ENCODE measurements around the gene PLA2G4E.

GRCh38 chr15:42064271-42064670 lies 43.4 kb upstream of the PLA2G4E start:
- TF ChIP-seq CTCF (CRISPR knock-in tag; IDR thresholded peaks at IDR 0.05) (no peak), PHF20 (CRISPR knock-in tag; IDR thresholded peaks at IDR 0.05) (no peak), NR2C2 (CRISPR knock-in tag; IDR thresholded peaks at IDR 0.05; ENCODE audit: borderline replicate concordance) (no peak), ARNT2 (CRISPR knock-in tag; IDR thresholded peaks at IDR 0.05; ENCODE audit: low read depth) (no peak), ATF6 (CRISPR knock-in tag; conservative IDR thresholded peaks at IDR 0.05) (no peak), NBN (conservative IDR thresholded peaks at IDR 0.05) (no peak), NR1H2 (CRISPR knock-in tag; IDR thresholded peaks at IDR 0.05; ENCODE audit: borderline replicate concordance, low read depth) (no peak), HCFC1 (IDR thresholded peaks at IDR 0.05; ENCODE audit: low read depth, low read length) (no peak), ZNF280B (CRISPR knock-in tag; IDR thresholded peaks at IDR 0.05; ENCODE audit: borderline replicate concordance) (no peak), REST (IDR thresholded peaks at IDR 0.05; ENCODE audit: borderline replicate concordance in 1 of 2, low read depth in 1 of 2, low read length in 2 of 2) (no peak), POLR2A (IDR thresholded peaks at IDR 0.05; ENCODE audit: insufficient read depth in 1 of 2, low read depth in 2 of 2, low read length in 2 of 2) (no peak), ELF4 (CRISPR knock-in tag; IDR thresholded peaks at IDR 0.05; ENCODE audit: borderline replicate concordance) (no peak), GABPA (IDR thresholded peaks at IDR 0.05; ENCODE audit: low read depth, low read length) (no peak), GABPA (CRISPR knock-in tag; IDR thresholded peaks at IDR 0.05; ENCODE audit: low read depth) (no peak), HMG20A (CRISPR knock-in tag; IDR thresholded peaks at IDR 0.05; ENCODE audit: borderline replicate concordance) (no peak)

Measured in HepG2 (cell line).